GM23248 (cell line): ENCODE data around the gene AARSD1. TPM values are rescaled to one million over a fixed set of nuclear protein-coding genes. Genes with fewer than 3 reads are reported as not detected.

Source experiments
- DNase-seq: peaks from one replicate; pipeline ENCODE4 v3.0.0-alpha.2; 2015
- H2AFZ ChIP-seq: fragments of 200-600 bp; sonication (generic); 2 replicates; pipeline ENCODE4 v1.6.1; 2016; ENCODE audit warnings: antibody characterized with exemption
- H3F3A ChIP-seq: fragments of 200-600 bp; sonication (generic); 2 replicates; pipeline ENCODE4 v1.6.1; 2016; ENCODE audit warnings: mild to moderate bottlenecking, antibody characterized with exemption, mixed run types; ENCODE audit not compliant: insufficient read depth
- H3K27ac ChIP-seq: fragments of 200-600 bp; sonication (generic); 2 replicates; pipeline ENCODE4 v1.5.1; 2016; ENCODE audit warnings: mild to moderate bottlenecking
- H3K27me3 ChIP-seq: fragments of 200-600 bp; sonication (generic); replicated peaks from 2 replicates; pipeline ENCODE4 v1.6.1; 2016; ENCODE audit warnings: mild to moderate bottlenecking; ENCODE audit not compliant: insufficient read depth
- H3K36me3 ChIP-seq: fragments of 200-600 bp; sonication (generic); 2 replicates; pipeline ENCODE4 v1.6.1; 2016; ENCODE audit warnings: low read depth, mild to moderate bottlenecking
- H3K4me1 ChIP-seq: fragments of 200-600 bp; sonication (generic); 2 replicates; pipeline ENCODE4 v1.6.1; 2016; ENCODE audit warnings: mild to moderate bottlenecking; ENCODE audit not compliant: insufficient read depth
- H3K4me2 ChIP-seq: fragments of 200-600 bp; sonication (generic); one replicate; pipeline ENCODE4 v1.6.1; 2016; ENCODE audit warnings: mild to moderate bottlenecking; ENCODE audit not compliant: unreplicated experiment
- H3K4me3 ChIP-seq: fragments of 200-600 bp; sonication (generic); 2 replicates; pipeline ENCODE4 v1.5.1; 2016; ENCODE audit warnings: mild to moderate bottlenecking
- H3K79me2 ChIP-seq: fragments of 200-600 bp; sonication (generic); 2 replicates; pipeline ENCODE4 v1.6.1; 2016; ENCODE audit warnings: mild to moderate bottlenecking; ENCODE audit not compliant: insufficient read depth
- H3K9ac ChIP-seq: fragments of 200-600 bp; sonication (generic); 2 replicates; pipeline ENCODE4 v1.6.1; 2016; ENCODE audit warnings: mild to moderate bottlenecking
- H3K9me2 ChIP-seq: fragments of 200-600 bp; sonication (generic); 2 replicates; pipeline ENCODE4 v1.6.1; 2016; ENCODE audit warnings: mixed run types, mild to moderate bottlenecking, moderate library complexity; ENCODE audit not compliant: insufficient read depth
- H3K9me3 ChIP-seq: fragments of 200-600 bp; sonication (generic); one replicate; pipeline ENCODE4 v1.6.1; 2017; ENCODE audit warnings: low read depth
- H4K20me1 ChIP-seq: fragments of 200-600 bp; sonication (generic); 2 replicates; pipeline ENCODE4 v1.6.0; 2016; ENCODE audit not compliant: insufficient read depth
- EZH2 ChIP-seq: fragments of 200-600 bp; sonication (generic); IDR thresholded peaks from 2 replicates; pipeline ENCODE4 v1.6.1; 2018; ENCODE audit warnings: antibody characterized with exemption, mild to moderate bottlenecking; ENCODE audit not compliant: insufficient read depth, poor library complexity, severe bottlenecking
- EZH2phosphoT487 ChIP-seq: fragments of 200-600 bp; sonication (generic); IDR thresholded peaks from 2 replicates; pipeline ENCODE4 v1.6.1; 2018; ENCODE audit warnings: antibody characterized with exemption, moderate library complexity, mild to moderate bottlenecking, low read depth; ENCODE audit not compliant: insufficient read depth
- WGBS, 2 experiments: methylation state at CpG; one replicate each; pipeline ENCODE4 v1.1.6; 2015 to 2017; ENCODE audit warnings: low lambda C conversion rate in 2 of 2, low coverage in 1 of 2; ENCODE audit errors: missing lambda C conversion rate in 2 of 2; 5-methylcytosine and 5-hydroxymethylcytosine counted together
- in situ Hi-C: fragments of 300-500 bp; cut with MboI; formaldehyde crosslinking; loops from 2 replicates; pipeline ENCODE4 v1.15.0; 2020
- polyA plus RNA-seq: library from polyadenylated mRNA; unstranded; fragments of >200 nt; fragmentation: Nextera tagmentation; extraction: Ambion mirVana; gene quantifications from 2 replicates; pipeline ENCODE4 v1.2.1, GENCODE V29; 2016
- total RNA-seq: library from RNA; depleted of rRNA; stranded (reverse); fragments of >200 nt; shearing (Covaris generic); gene quantifications from 2 replicates; pipeline ENCODE4 v1.2.3, GENCODE V29; 2014

Gene AARSD1
- total and polyA plus RNA-seq, 2 experiments from 2014 or later = 24.9 to 46.1 TPM

DNA sequence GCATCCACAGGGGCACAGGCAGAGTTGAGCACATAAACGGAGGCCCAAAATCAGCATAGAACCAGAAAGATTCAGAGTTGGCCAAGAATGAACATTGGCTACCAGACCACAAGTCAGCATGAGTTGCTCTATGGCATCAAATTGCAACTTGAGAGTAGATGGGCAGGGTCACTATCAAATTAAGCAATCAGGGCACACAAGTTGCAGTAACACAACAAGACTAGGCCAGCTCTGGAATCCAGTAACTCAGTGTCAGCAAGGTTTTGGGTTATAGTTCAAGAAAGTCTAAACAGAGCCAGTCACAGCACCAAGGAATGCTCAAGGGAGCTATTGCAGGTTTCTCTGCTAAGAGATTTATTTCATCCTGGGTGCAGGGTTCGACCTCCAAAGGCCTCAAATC is 50.7 kb downstream of the AARSD1 start:
- Histone ChIP-seq H3K4me3 (no peak overlapping the region), H3K4me2 (no peak overlapping the region), H3K9me3 (no peaks in the 10 kb centered on the region), H3K27me3 (peaks cover 13% of the 10 kb centered on the region), H2AFZ (no peak overlapping the region), H3F3A (no peaks in the 10 kb centered on the region), H4K20me1 (no peaks in the 10 kb centered on the region), H3K27ac (no peak overlapping the region), H3K9ac (no peak overlapping the region), H3K79me2 (no peaks in the 10 kb centered on the region), H3K9me2 (no peaks in the 10 kb centered on the region), H3K4me1 (no peaks in the 10 kb centered on the region), H3K36me3 (no peaks in the 10 kb centered on the region)
- in situ Hi-C loops = no loop called here
- WGBS, 2 experiments = 45 to 50% methylated on average over 2 of the region's 2 CpGs
- DNase-seq = no peak
- TF ChIP-seq EZH2 = no peak
- TF ChIP-seq EZH2phosphoT487 = no peak

DNA sequence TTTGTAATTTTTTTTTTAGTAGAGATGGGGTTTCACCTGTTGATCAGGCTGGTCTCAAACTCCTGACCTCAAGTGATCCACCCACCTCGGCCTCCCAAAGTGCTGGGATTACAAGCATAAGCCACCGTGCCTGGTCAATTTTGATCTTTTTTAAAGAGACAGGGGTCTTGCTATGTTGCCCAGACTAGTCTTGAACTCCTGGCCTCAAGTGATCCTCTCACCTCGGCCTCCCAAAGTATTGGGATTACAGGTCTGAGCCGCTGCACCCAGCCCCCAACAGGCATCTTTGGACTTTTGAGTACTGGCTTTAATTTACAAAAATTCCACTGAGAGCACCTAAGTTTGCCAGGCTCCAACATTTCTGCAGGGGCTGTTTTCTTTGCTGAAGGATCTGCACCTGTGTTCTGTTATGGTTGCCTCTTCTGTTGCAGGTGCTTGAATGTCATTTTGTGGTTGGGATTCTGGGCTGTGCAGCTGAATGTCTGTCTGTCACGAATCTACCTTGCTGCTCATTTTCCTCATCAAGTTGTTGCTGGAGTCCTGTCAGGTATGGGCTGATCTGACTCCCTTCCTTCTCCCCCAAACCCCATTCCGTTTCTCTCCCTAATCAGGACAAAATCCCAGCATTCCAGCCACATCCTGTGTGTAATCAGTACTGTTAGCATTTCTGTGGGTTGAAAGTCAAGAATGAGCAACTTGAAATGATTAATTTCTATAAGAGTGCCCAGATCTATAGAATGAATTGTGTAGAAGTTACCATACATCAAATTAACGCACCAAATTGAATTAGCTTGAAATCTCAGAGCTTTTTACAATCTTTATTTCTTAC is 55.2 kb downstream of the AARSD1 start:
- Histone ChIP-seq H3K36me3 (no peaks in the 10 kb centered on the region), H3K9ac (no peak overlapping the region), H3K27me3 (peaks cover 24% of the 10 kb centered on the region), H3K4me1 (no peaks in the 10 kb centered on the region), H3K79me2 (no peaks in the 10 kb centered on the region), H4K20me1 (no peaks in the 10 kb centered on the region), H3K27ac (no peak overlapping the region), H3K9me2 (no peaks in the 10 kb centered on the region), H3K4me2 (no peak overlapping the region), H3K4me3 (no peak overlapping the region), H2AFZ (no peak overlapping the region), H3F3A (no peaks in the 10 kb centered on the region), H3K9me3 (no peaks in the 10 kb centered on the region)
- DNase-seq = no peak
- TF ChIP-seq EZH2 (no peak), EZH2phosphoT487 (no peak)
- WGBS, 2 experiments = 66 to 75% methylated on average over 7 of the region's 7 CpGs
- in situ Hi-C loops = no loop called here

DNA sequence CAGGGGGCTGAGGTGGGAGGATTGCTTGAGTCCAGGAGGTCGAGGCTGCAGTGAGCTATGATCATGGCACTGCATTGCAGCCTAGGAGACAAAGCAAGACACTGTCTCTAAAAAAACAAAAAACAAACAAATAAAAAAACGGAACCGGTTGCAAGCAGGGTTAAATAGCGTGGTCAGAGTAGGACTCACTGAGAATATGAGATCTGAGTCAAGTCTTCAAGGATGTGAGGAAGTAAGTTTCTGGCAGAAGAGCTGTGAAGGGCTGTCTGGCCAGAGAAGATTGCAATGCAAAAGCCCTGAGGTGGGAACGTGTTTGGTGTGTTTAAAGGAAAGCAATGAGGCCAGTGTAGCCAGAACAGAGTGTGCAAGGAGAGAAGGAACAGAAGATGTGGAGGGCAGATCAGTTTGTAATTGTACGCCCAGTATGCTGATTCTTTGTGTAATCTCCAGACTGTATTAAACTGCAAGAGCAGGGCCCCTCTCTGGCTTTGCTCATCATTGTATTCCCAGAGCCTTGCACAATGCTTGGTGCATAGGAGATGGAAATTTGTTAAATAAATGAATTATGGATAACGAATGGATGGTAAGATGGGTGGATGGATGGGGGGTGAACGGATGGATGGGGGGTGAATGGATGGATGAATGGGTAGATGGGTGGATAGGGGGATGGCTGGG is 57.3 kb downstream of the AARSD1 start:
- Histone ChIP-seq H3K36me3 (no peaks in the 10 kb centered on the region), H3K4me1 (no peaks in the 10 kb centered on the region), H2AFZ (no peak overlapping the region), H3K27ac (no peak overlapping the region), H3K9ac (no peak overlapping the region), H4K20me1 (no peaks in the 10 kb centered on the region), H3K4me2 (no peak overlapping the region), H3K27me3 (peaks cover 24% of the 10 kb centered on the region), H3K9me3 (no peaks in the 10 kb centered on the region), H3F3A (no peaks in the 10 kb centered on the region), H3K9me2 (no peaks in the 10 kb centered on the region), H3K4me3 (no peak overlapping the region), H3K79me2 (no peaks in the 10 kb centered on the region)
- DNase-seq = no peak
- in situ Hi-C loops = no loop called here
- 67% methylated on average over 8 of the region's 8 CpGs for WGBS, 2 experiments
- TF ChIP-seq EZH2 (no peak), EZH2phosphoT487 (no peak)

DNA sequence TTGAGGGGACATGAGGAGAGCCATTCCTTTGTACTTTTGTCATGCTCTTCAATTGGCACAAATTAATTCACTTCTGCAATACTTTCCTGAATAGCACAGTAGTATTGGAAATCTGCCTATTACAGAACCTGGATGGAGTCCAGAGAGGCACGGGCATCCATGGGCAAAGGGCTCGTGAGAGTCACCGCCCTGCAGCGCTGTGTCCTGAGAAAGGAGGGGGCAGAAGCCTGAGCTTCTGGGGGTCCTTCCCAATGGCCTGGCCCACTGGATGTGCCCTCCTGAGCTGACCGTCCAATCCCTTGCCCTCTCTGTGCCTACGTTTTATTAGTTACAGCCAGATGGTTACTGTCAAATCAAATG is 60.2 kb downstream of the AARSD1 start:
- TF ChIP-seq EZH2phosphoT487 (no peak), EZH2 (no peak)

More for the DNA sequence above, 60.2 kb downstream of the AARSD1 start:
- Histone ChIP-seq H3K4me3 (no peak overlapping the region), H4K20me1 (no peaks in the 10 kb centered on the region), H3K4me2 (no peak overlapping the region), H3K27me3 (peaks cover 10% of the 10 kb centered on the region), H3K79me2 (no peaks in the 10 kb centered on the region), H3K36me3 (no peaks in the 10 kb centered on the region), H3K9ac (no peak overlapping the region), H3K9me2 (no peaks in the 10 kb centered on the region), H2AFZ (no peak overlapping the region), H3K4me1 (no peaks in the 10 kb centered on the region), H3K27ac (no peak overlapping the region), H3K9me3 (no peaks in the 10 kb centered on the region), H3F3A (no peaks in the 10 kb centered on the region)
- in situ Hi-C loops = no loop called here
- no peak for DNase-seq
- 54 to 65% methylated on average over 6 of the region's 6 CpGs for WGBS, 2 experiments
